H54 (cell line): ENCODE data around the gene PLLP.
A peak's percentile ranks its signal among the peaks of the same experiment; 100 is the strongest.

Experiments
- DNase-seq: peaks from one replicate; pipeline ENCODE4 v3.0.0; 2011; ENCODE audit warnings: low spot score, mixed read lengths; ENCODE audit not compliant: insufficient read length
- FAIRE-seq: peaks from 3 replicates; lab custom pipeline; 2011; peaks lifted over from hg19 to GRCh38; lab: Jason Lieb, UNC
- POLR2A ChIP-seq: IDR thresholded peaks from 2 replicates; pipeline ENCODE4 v1.6.1; 2011; ENCODE audit warnings: low read depth, mild to moderate bottlenecking, low read length

PLLP gene

DNA sequence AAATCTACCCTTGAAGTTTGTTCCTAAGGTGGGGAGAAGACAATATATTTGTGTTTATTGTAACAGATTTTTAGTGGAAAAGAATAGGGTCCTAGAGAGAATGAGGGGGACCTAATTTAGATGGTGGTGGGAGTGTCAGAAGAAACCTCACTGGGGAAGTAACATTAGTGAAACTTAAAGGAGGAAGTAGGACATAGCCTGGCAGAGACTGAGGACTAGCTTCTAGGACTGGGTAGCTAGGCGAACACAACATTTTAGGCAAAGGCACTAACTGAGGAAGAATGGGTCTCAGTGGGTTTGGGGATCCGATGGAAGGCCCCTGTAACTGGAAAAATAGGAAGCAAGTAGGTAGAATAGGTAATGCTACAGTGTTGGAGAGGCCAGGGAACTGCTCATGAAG, 43.6 kb downstream of the PLLP start:
- FAIRE-seq (no peak), DNase-seq (no peak)
- no peak for TF ChIP-seq POLR2A

GRCh38 chr16:57239107-57239506, 45.4 kb downstream of the PLLP start:
- TF ChIP-seq POLR2A = no peak
- FAIRE-seq (no peak), DNase-seq (no peak)

DNA sequence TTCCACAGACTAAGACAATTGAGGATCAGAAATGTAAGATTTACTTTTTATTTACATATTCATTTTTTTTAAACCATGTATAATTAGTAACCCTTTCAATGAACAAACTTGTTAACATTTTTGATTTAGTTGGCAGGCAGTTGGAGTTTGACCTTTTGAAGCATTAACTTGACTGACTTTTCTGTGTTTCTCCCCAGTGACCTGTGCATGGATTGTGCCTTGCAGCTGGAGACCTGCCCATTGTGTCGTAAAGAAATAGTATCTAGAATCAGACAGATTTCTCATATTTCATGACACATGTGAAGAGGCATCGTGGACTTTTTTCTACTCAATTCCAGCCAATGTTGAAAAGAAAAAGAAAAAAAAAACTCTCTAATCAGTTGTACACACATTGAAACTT, 45.8 kb downstream of the PLLP start:
- DNase-seq (no peak), FAIRE-seq (no peak)
- no peak for TF ChIP-seq POLR2A

DNA sequence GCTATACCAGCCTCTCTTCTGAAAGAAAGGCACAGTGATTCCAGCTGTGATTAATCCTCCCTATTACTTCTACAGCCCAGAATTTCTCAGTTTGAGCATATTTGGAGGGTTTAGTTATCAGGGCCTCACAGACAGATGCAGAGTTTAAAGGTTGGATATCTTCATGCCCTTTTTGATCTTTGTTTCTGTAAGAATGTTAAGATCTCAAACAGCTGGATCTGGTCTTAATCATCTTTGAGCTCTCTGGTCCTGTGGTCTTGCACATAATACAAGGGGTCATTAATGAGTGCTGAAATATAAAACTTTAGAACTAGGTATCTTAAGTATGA, 48.5 kb downstream of the PLLP start:
- DNase-seq = no peak
- TF ChIP-seq POLR2A = no peak
- FAIRE-seq = no peak

DNA sequence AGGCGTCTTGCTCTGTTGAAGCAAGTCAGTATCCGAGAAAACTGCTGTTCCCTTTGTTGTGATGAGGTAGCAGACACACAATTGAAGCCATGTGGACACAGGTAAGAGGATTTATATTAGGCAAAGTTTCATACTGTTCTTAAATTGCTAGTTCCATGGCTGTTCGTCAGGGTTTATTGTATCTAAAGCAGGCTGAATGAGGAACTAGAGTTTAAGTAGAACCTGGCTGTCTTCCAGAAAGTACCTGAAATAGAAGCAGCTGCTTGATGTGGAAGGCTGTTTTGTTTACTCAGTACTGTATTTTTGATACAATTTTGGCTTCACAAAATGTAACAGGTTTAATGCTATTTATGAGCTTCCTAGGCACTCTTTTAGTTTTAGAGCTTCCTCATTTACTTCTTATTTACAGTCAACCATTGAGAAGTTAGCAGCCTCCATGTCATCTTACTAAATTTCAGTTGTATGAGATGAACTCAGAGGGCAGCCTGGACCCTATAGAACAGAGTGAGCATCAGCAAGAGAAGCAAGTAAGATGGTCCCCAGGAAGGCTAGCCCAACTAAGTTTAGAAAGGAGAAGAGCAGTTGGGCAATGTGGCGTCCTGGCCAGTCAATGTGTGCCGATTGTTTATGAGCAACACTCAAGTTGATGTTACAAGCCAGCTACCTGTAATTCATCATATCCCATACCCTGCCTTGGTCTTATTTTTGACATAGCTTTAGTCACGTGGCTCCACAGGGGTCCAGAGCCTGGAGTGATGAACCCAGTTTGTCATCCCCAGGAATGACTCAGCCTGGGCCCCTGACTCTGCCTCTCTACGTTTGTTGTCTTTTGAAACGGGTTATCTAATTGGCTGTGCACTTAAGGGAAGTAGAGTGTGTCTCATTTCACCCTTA, 49.1 kb downstream of the PLLP start:
- DNase-seq (peak; percentile 76), FAIRE-seq (peak; percentile 100)
- no peak for TF ChIP-seq POLR2A

DNA sequence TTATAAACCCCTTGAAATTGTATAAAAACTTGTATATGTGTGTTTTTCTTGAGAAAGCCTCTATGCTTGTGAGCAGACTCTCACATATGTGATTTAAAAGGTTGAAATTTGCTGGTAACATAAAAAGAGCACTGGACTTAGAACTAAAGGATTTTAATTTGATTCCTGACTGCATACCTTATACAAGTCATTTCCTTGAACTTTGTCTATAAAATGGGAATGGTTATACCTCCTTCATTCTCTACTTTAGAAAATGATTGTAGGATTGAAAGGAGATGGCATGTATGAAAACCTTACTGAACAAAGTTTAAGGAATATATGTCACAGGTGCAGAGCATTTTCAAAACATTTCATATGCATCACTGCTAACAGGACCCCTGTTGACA, 49.8 kb downstream of the PLLP start:
- FAIRE-seq (no peak), DNase-seq (no peak)
- TF ChIP-seq POLR2A = no peak

GRCh38 chr16:57233944-57234706, 50.3 kb downstream of the PLLP start:
- FAIRE-seq = no peak
- no peak for DNase-seq
- no peak for TF ChIP-seq POLR2A

DNA sequence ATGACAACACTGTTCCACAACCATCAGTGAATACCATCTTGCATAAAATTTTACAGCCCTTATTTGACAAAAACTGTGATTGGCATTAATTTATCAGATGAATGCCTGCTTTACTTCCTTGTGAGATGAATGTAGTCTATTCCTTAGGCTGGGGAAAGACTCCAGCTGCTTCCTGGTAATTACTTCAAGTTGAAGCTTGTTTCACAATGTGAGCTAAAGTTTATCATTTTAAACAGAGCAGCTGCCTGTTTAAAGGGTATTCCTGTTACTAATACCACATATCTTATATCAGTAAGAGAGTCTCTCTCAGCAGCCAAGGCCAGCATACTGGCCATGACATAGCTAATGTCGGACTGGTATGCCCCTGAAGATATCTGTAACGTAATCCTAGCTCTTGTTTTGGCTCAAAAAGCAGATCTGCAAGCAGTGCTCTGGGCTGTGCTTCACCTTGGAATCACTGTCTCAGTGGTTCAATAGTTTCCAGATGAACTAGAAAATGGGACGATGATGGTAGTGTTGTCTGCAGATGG, 52.6 kb downstream of the PLLP start:
- no peak for DNase-seq
- TF ChIP-seq POLR2A = no peak
- FAIRE-seq = no peak

GRCh38 chr16:57229079-57229478, 55.4 kb downstream of the PLLP start:
- no peak for FAIRE-seq
- DNase-seq = no peak
- TF ChIP-seq POLR2A = no peak

GRCh38 chr16:57226701-57227621, 57.5 kb downstream of the PLLP start:
- DNase-seq = no peak
- no peak for FAIRE-seq
- no peak for TF ChIP-seq POLR2A

- TF ChIP-seq POLR2A = no peak
- no peak for DNase-seq
- FAIRE-seq = no peak
Measured at GRCh38 chr16:57225978-57226377, 58.5 kb downstream of the PLLP start.

- FAIRE-seq = no peak
- DNase-seq = no peak
- TF ChIP-seq POLR2A = no peak
Measured at GRCh38 chr16:57224651-57225335, 59.7 kb downstream of the PLLP start.

DNA sequence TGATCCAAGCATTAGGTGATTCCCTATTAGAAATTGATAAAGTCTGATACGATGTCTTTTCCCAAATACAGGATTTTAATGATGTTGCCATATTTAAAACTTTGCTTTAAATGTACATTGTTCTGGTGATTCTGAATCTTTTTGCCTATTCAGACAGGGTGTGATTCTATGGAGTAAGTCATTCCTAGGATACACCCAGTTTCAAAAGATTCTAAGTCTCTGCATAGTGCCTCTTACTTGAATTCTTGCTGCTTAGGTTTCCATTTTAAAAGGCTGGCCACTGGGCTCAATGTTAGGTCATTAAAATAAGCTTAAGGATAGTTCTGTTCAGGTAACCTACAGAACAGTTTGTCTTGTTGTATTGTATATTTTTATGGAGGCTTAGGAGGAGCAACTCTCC, 61.4 kb downstream of the PLLP start:
- FAIRE-seq (no peak), DNase-seq (no peak)
- TF ChIP-seq POLR2A = no peak
